Measurements from ENCODE around the gene BRDT. TPM values are rescaled to one million over a fixed set of nuclear protein-coding genes. Genes with fewer than 3 reads are reported as not detected.

Gene BRDT
- total RNA-seq, 1 donor from 2014 or later, result not detected

GRCh38 chr1:91948501-91949355 is 473 bp upstream of the BRDT start:
- no peaks in the 10 kb centered on the region for H3K9me3 Mint-ChIP-seq
- no peaks in the 10 kb centered on the region for H3K36me3 Mint-ChIP-seq
- no peaks in the 10 kb centered on the region for H3K4me1 Mint-ChIP-seq (ENCODE audit: unreplicated experiment)
- no peak for DNase-seq (ENCODE audit: extremely low spot score, unreplicated experiment)
- H3K4me3 Mint-ChIP-seq, result no peak overlapping the region
- no peak for TF ChIP-seq CTCF (conservative IDR thresholded peaks at IDR 0.05)
- no peaks in the 10 kb centered on the region for H3K27me3 Mint-ChIP-seq
- H3K27ac Mint-ChIP-seq, result no peak overlapping the region

DNA sequence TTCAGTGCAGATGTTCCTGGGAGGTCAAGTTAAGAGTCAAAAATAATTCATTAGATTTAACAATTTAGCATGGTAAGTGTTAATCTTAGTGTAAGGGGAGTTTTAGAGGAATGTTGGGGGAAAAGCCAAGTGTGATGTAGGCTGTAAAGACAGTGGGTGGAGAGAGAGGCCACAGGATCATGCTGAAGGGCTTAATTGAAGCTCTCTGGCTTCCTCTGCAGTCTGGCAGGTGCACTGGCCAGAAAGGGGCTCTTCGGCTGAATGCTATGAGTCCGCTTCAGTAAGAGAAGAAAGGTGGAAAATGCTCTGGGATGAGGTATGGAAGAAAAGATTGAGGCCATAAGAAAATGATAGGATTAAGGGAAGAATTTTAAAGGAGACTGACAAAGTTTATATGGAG is 3.0 kb downstream of the BRDT start:
- no peaks in the 10 kb centered on the region for H3K4me1 Mint-ChIP-seq (ENCODE audit: unreplicated experiment)
- no peak for DNase-seq (ENCODE audit: extremely low spot score, unreplicated experiment)
- no peak for TF ChIP-seq CTCF (conservative IDR thresholded peaks at IDR 0.05)
- H3K27ac Mint-ChIP-seq, result no peak overlapping the region
- H3K9me3 Mint-ChIP-seq, result no peaks in the 10 kb centered on the region
- no peak overlapping the region for H3K4me3 Mint-ChIP-seq
- H3K27me3 Mint-ChIP-seq, result no peaks in the 10 kb centered on the region
- no peaks in the 10 kb centered on the region for H3K36me3 Mint-ChIP-seq

DNA sequence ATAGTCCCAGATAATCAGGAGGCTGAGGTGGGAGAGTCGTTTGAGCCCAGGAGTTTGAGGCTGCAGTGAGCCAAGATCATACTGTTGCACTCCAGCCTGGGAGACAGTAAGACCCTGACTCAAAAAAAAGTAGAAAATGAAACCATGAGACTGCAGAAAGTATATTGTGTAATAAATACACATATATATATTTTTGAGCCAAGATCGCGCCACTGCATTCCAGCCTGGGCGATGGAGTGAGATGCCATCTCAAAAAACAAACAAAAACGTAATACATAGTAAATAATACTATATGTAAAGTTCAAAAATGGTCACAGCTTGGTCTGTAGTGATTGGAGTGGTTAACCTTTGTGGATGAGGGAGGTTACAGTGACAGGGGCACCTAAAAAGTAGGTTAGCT is 9.7 kb downstream of the BRDT start:
- Mint-ChIP-seq H3K27me3 (no peaks in the 10 kb centered on the region), H3K36me3 (no peaks in the 10 kb centered on the region), H3K4me3 (no peak overlapping the region), H3K27ac (no peak overlapping the region), H3K9me3 (no peaks in the 10 kb centered on the region), H3K4me1 (ENCODE audit: unreplicated experiment) (no peaks in the 10 kb centered on the region)
- DNase-seq (ENCODE audit: extremely low spot score, unreplicated experiment), result no peak
- no peak for TF ChIP-seq CTCF (conservative IDR thresholded peaks at IDR 0.05)

- H3K4me1 Mint-ChIP-seq (ENCODE audit: unreplicated experiment), result no peaks in the 10 kb centered on the region
- H3K36me3 Mint-ChIP-seq, result no peaks in the 10 kb centered on the region
- no peak for DNase-seq (ENCODE audit: extremely low spot score, unreplicated experiment)
- no peak overlapping the region for H3K27ac Mint-ChIP-seq
- H3K4me3 Mint-ChIP-seq, result no peak overlapping the region
- H3K9me3 Mint-ChIP-seq, result no peaks in the 10 kb centered on the region
- no peak for TF ChIP-seq CTCF (conservative IDR thresholded peaks at IDR 0.05)
- peaks cover 4% of the 10 kb centered on the region for H3K27me3 Mint-ChIP-seq
Observed at GRCh38 chr1:91968334-91968733, 19.1 kb downstream of the BRDT start.

DNA sequence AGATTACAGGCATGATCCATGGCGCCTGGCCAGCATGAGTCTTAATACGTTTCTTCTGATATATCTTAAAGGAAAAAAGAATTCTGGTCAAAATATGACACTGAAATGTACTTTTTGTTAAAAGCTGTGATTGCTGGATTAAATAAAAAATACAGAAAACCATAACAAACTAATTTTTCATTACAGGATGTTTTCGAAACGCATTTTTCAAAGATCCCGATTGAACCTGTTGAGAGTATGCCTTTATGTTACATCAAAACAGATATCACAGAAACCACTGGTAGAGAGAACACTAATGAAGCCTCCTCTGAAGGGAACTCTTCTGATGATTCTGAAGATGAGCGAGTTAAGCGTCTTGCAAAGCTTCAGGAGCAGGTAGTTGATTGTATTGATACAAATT is 30.2 kb downstream of the BRDT start:
- no peaks in the 10 kb centered on the region for H3K36me3 Mint-ChIP-seq
- H3K4me3 Mint-ChIP-seq, result no peak overlapping the region
- H3K27me3 Mint-ChIP-seq, result no peaks in the 10 kb centered on the region
- DNase-seq (ENCODE audit: extremely low spot score, unreplicated experiment), result no peak
- no peak overlapping the region for H3K27ac Mint-ChIP-seq
- no peaks in the 10 kb centered on the region for H3K4me1 Mint-ChIP-seq (ENCODE audit: unreplicated experiment)
- TF ChIP-seq CTCF (conservative IDR thresholded peaks at IDR 0.05), result no peak
- no peaks in the 10 kb centered on the region for H3K9me3 Mint-ChIP-seq
